ENCODE data around the gene RPTOR.
"Not testable (repeated sequence)": the region's sequence is repeated elsewhere in the genome, so short reads cannot be mapped to it uniquely, and the experiment has no call there.

Gene RPTOR

DNA sequence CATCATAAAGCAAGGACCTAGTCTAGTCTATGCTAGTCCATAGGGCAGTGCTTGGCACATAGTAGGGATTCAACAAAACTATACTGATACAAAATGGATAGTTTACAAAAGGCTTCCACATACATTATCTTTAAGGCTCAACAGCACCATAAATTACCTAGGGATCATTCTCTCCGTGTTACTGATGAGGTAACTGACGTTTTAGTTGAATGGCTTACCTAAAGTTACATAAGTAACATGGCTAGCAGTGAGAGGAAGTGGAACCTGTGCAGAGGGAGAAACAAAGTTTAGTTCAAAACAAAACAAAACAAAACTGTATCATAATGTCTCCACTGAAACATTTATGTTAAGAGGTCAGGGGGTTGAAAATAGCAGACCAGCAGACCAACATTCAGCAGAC, 7.9 kb downstream of the RPTOR start:
- FAIRE-seq: no peak
- DNase-seq (ENCODE audit: insufficient read length, low spot score): no peak
- no peak for TF ChIP-seq POLR2A (IDR thresholded peaks at IDR 0.05; ENCODE audit: low read depth, low read length)

DNA sequence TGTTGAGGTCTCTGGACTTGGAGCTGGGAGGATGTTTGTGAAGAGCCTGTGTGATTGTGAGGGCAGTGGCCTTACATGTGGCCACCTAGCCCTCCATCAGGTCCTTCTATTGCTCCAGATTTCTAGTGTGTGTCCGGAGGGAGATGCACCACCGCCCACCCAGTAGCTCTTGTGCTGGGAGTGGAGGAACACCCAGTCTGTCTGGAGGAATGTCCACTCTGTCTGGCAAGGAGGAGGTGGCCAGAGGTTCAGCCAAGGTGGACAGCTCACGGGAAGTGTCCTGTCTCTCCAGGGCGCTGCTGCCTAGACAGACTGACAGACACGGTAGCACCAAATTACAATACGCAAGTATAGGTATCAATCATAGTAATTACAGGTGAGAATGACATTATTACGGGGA, 10.6 kb downstream of the RPTOR start:
- DNase-seq (ENCODE audit: insufficient read length, low spot score) (no peak), FAIRE-seq (no peak)
- TF ChIP-seq POLR2A (IDR thresholded peaks at IDR 0.05; ENCODE audit: low read depth, low read length): no peak

DNA sequence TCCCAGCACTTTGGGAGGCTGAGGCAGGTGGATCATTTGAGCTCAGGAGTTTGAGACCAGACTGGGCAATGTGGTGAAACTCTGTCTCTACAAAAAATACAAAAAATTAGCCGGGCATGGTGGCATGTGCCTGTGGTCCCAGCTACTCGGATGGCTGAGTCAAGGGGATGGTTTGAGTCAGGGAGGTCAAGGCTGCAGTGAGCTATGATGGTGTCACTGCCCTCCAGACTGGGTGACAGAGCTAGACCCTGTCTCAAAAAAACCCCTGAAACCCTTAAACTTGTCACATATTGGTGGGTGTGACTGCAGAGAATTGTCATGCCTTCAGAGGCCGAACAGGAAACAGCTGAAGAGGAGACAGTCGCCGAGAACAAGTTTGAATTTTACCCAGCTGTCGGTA, 13.4 kb downstream of the RPTOR start:
- no peak for FAIRE-seq
- DNase-seq (ENCODE audit: insufficient read length, low spot score): no peak

DNA sequence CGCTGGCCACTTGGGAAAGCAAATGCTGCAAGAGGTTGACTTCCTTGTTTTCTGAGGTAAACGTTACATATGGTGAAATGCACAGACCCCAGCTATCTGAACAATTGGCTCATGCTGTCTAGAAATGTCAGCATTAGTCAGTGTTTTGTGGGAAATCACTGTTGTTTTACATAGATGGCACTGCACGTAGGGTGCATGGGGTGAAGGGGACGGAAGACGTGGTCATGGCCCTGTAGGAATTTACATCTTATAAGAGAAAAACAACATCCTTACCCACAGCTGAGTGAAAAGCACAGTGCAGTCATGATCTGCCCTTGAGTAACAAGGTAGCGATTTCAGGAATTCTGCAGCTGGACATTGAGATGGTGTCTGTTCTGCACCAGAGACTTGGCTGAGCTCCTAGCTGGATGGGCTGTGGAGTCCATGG, 15.2 kb downstream of the RPTOR start:
- no peak for TF ChIP-seq POLR2A (IDR thresholded peaks at IDR 0.05; ENCODE audit: low read depth, low read length)
- FAIRE-seq (no peak), DNase-seq (ENCODE audit: insufficient read length, low spot score) (no peak)

More for the DNA sequence above, 13.4 kb downstream of the RPTOR start:
- TF ChIP-seq POLR2A (IDR thresholded peaks at IDR 0.05; ENCODE audit: low read depth, low read length): no peak

DNA sequence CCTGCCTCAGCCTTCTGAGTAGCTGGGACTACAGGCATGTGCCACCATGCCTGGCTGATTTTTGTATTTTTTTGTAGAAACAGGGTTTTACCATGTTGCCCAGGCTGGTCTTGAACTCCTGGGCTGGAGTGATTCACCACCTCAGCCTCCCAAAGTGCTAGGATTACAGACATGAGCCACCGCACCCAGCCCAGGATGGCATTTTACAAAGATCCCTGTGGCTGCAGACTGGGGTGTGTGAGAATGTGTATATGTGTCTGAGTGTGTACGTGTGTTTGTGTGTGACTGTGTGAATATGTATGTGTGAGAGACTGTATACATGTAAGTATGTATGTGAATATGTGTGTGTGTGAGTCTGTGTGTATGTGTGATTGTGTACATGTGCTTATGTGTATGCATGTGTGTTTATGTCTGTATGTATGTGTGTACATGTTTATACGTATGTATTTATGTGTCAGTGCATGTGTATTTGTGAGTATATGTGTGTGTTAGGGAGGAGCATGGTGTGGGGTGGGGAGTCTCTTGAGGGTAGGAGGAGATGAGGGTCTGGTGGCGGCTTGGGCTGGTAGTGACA, 17.0 kb downstream of the RPTOR start:
- FAIRE-seq: no peak
- DNase-seq (ENCODE audit: insufficient read length, low spot score): no peak
- TF ChIP-seq POLR2A (IDR thresholded peaks at IDR 0.05; ENCODE audit: low read depth, low read length): no peak

DNA sequence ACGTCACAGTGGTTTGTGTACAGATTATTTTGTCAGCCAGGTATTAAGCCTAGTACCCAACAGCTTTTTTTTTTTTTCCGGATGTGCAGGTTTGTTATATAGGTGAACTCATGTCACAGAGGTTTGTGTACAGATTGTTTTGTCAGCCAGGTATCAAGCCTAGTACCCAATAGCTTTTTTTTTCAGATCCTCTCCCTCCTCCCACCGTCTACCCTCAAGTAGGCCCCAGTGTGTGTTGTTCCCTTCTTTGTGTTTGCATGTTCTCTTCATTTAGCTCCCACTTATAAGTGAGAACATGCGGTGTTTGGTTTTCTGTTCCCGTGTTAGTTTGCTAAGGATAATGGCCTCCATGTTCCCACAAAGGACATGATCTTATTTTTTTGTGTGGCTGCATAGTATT, 19.9 kb downstream of the RPTOR start:
- no peak for TF ChIP-seq POLR2A (IDR thresholded peaks at IDR 0.05; ENCODE audit: low read depth, low read length)
- DNase-seq (ENCODE audit: insufficient read length, low spot score): no peak
- FAIRE-seq: no peak

DNA sequence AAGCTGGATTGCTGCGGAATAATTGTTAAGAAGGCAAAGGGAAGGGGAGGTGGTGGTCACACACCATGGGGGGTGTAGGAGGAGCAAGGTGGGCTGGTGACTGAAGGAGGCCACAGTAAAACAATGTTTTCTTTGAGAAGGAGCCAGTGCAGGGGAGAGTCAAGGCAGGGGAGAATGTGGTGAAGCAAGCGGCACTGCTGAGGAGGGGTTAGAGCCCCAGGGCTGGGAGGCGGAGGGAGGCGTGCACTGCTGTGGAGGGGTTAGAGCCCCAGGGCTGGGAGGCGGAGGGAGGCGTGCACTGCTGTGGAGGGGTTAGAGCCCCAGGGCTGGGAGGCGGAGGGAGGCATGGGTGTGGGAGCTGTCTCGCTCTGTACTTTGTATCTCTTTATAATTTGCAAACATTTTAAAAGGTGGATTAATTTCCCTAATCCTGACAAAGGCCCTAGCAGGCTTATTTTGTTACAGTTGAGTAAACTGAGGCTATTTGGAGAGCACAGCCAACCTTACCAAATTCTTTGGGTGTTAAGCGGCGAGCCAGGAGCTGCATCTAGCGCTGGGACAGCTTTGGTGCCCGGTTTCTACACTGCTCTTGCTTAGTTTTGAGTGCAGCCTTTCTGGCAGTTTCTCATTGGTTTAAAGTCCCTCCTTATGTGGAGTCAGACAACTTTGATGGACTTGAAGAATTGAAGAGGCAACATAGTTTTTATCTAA, 20.9 kb downstream of the RPTOR start:
- no peak for FAIRE-seq
- TF ChIP-seq POLR2A (IDR thresholded peaks at IDR 0.05; ENCODE audit: low read depth, low read length): no peak
- DNase-seq (ENCODE audit: insufficient read length, low spot score): no peak

DNA sequence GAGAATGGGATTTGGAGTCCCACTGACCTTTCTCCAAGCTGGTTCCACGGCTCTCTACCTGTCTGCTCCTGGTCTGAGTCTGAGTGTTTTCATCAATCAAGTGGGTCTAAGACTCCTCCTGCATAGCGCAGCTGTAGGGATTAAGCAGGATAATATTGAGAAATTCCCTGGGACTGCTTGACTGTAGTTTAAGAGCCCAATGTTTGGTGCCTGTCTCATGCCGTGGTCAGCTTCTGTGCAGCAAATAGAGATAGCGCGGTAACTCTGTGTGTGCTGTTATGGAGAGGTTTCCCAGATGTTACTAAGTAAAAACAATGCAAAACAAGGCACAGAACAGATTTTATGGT, 21.4 kb downstream of the RPTOR start:
- TF ChIP-seq POLR2A (IDR thresholded peaks at IDR 0.05; ENCODE audit: low read depth, low read length): no peak
- FAIRE-seq: no peak
- DNase-seq (ENCODE audit: insufficient read length, low spot score): no peak

DNA sequence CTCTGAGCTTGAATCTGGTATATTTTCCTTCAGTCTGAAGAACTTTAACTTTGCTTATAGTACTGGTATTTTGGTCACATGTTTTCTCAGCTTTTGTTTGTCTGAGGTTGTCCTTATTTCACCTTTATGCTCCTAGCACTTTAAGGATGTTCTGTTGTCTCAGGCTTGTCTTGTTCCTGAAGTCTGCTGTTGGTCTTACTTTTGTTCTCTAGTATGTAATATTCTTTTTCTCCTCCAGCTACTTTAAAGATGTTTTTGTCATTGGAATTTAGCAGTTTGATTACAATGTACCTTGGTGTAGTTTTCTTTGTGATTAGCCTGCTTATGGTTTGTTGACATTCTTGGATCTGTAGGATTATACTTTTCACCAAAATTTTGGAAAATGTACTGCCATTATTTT, 23.6 kb downstream of the RPTOR start:
- TF ChIP-seq POLR2A (IDR thresholded peaks at IDR 0.05; ENCODE audit: low read depth, low read length): no peak
- no peak for FAIRE-seq
- no peak for DNase-seq (ENCODE audit: insufficient read length, low spot score)

DNA sequence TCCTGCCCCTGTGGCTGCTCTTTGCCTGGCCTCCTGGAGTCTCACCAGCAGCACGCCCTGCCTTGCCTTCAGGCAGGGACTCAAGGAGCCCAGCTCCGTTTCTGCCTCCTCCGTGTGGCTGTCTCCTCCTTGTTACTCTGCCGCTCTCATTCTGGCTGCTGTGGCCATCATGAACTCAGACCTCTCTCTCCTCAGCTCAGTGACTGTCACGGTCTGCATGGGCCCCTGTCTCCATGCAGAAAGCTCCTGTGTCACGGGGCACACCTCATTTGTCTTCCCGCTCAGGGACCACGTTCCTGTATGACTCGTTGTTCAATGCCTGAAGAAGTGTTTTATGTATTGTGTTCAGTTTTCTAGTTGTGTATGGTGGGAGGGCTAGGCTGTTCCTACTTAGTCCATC, 25.3 kb downstream of the RPTOR start:
- DNase-seq (ENCODE audit: insufficient read length, low spot score): no peak
- FAIRE-seq: no peak
- no peak for TF ChIP-seq POLR2A (IDR thresholded peaks at IDR 0.05; ENCODE audit: low read depth, low read length)

DNA sequence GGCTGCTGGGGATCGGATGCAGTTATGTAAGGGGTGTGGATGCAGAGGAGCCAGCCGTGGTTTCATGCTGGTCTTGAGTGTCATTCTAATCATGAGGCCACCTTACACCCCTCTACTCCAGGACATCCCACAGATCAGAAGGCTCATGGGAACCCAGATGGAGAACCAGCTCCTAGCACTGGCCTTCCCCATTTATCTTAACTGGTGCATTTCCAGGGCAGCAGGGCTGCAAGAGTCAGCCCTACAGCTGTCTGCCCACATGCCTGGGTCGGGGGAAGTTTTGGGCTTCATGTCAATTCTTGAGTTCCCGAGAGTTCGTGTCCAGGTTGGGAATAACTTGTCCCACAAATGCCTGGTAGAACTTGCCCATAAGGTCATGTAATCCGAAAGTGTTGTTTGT, 29.1 kb downstream of the RPTOR start:
- DNase-seq (ENCODE audit: insufficient read length, low spot score): no peak
- no peak for FAIRE-seq
- TF ChIP-seq POLR2A (IDR thresholded peaks at IDR 0.05; ENCODE audit: low read depth, low read length): no peak

DNA sequence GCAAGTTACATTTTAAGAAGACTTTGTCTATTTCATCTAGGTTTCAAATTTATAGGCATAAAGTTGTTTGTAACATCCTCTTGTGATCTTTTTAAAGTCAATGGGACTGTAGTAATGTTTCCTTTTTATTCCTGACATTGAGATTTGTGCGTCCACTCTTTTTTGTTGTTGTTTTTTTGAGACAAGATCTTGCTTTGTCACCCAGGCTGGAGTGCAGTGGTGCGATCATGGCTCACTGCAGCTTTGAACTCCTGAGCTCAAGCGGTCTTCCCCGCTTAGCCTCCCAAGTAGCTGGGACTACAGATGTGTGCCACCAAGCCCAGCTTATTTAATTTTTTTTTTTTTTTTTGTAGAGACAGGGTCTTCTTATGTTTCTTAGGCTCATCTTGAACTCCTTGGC, 29.9 kb downstream of the RPTOR start:
- DNase-seq (ENCODE audit: insufficient read length, low spot score): no peak
- no peak for TF ChIP-seq POLR2A (IDR thresholded peaks at IDR 0.05; ENCODE audit: low read depth, low read length)
- FAIRE-seq: no peak

DNA sequence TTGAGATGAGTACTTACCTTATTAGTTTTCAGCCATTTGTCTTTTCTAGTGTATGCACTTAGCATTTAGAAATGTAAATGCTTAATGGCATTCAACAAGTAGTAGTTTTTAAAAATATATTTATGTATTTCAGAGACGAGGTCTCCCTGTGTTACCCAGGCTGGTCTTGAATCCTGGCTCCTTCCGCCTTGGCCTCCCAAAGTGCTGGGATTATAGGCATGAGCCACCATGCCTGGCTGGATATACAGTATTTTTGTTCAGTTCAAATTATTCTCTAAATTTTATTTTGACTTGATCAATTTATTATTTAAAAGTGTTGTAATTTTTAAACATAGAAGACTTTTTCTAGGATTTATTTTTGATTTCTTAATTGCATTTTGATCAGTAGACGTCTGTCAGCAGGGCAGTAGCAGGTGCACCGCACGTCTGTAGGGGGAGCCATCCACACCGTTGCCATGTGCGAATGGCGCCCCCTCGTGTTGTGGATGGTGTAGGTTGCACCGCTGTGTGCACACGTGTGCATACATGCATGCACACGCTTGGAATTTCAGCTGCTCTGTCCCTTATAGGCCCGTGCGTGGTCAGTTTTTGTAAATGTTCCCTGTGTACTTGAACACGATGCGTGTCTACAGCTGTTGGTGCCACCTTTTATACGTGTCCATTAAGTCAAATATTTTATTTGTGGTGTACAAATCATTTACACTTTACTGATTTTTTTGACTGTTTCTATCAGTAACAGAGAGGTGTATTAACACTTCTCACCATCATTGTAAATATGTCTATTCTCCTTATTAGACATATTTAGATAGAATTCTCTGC, 30.6 kb downstream of the RPTOR start:
- peak; percentile 90 for FAIRE-seq
- no peak for TF ChIP-seq POLR2A (IDR thresholded peaks at IDR 0.05; ENCODE audit: low read depth, low read length)
- DNase-seq (ENCODE audit: insufficient read length, low spot score): peak; percentile 90

DNA sequence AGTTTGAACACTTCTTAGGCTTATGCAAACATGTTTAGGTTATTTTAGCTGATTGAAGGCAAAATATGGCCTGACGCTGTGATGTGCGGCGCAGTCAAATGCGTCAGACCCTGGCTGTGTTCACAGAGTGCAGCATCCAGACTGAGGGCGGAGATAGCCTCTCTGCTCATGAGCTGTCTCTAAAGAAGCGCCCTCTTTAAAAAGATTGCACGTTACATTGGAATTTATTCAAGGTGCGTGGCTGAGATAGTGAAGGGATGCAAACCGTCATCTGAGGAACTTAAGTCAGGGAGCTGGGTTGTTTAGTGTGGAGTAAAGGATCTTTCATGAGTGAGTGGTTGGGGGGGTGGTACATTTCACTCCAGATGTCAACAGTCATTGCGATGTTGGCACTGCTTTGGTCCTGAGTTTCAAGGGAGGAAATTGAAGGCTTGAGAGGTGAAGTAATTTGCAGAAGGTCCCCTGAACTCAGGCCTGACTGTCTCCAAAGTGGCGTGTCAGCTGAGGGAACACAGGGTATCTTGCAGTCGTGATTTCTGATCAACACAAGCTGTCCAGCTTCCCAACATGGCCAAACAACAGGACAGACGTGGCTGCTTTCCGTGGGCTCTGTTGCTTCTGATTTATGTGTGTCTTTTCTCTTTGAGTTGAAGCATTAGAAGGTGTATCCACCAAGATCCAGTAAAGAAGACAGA, 33.4 kb downstream of the RPTOR start:
- DNase-seq (ENCODE audit: insufficient read length, low spot score) (no peak), FAIRE-seq (no peak)
- TF ChIP-seq POLR2A (IDR thresholded peaks at IDR 0.05; ENCODE audit: low read depth, low read length): no peak

DNA sequence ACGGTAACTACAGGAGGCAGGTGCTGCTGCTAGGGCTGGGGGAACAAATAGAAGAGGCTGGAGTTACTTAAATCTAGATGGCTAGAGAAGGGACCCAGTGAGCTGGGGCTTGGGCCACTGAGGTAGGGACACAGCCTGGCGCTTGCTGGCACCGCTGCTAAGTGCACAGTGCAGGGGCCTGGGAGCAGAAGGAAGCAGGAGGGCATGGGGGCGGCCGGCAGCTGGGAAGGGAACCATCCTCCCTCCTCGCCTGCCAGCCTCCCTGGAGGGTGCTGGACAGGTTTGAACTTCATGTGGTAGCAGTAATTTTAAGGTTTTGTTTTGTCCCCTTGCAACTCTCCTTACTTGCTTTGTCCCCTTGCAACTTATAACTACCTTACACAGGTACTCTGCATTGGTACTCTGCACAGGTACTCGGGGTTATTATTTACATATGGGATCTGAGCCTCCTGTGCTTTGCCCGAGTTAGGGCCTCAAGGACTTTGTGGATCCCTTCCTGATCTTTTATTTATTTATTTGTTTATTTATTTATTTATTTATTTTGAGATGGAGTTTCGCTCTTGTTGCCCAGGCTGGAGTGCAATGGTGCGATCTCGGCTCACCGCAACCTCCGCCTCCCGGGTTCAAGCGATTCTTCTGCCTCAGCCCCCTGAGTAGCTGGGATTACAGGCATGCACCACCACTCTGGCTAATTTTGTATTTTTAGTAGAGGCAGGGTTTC, 34.2 kb downstream of the RPTOR start:
- not testable (repeated sequence) for DNase-seq (ENCODE audit: insufficient read length, low spot score); FAIRE-seq
